Right ventricle myocardium superior (tissue), 1 donor: ENCODE data around the gene POLN. TPM values are rescaled to one million over a fixed set of nuclear protein-coding genes. Genes with fewer than 3 reads are reported as not detected.

Source experiments
- ATAC-seq: fragments of 200-7000 bp; cut with Tn5 transposase; one replicate; pipeline ENCODE4 v1.9.1; 2020; ENCODE audit warnings: mild to moderate bottlenecking; ENCODE audit not compliant: poor library complexity
- DNase-seq: peaks from one replicate; pipeline ENCODE4 v3.0.0-alpha.2; 2020
- intact Hi-C: fragments of 100-400 bp; cut with DNase I; formaldehyde crosslinking; loops from one replicate; pipeline ENCODE4 v1.11.2; 2022
- total RNA-seq: library from RNA; stranded (reverse); fragmentation: NEBNext Ultra II Directional; extraction: Animal tissue kit (Norgen Biotek cat#: 25700); gene quantifications from one replicate; pipeline ENCODE4 v1.2.1, GENCODE V29; 2021
- donor health status: DM: no; HTN: yes; CAD: no; lungs with severe emphysema.

Gene POLN
- total RNA-seq, 1 donor from 2014 or later = 2.3 TPM

DNA sequence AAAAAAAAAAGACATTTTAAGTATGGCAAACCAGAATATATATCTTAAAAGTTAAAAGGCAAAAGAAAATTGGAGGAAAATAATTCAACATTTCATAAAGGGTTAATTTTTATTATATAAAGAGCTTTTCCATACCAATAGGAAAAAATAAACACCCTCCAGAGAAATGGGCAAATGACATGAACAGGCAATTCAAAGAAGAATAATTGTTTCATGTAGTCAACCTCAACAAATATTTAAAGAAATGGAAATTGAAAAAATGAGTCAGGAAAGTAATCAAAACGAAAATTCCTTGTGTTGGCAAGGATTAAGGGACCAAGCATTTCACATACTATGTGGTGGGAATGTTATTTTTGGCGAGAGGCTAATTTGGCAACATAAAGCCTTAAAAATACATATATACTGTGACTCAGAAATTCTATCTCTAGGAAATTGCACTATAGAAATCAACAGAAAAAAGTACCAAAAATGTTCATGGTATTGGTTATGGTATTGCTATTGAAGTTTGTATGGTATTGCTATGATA lies 87.6 kb downstream of the POLN start:
- no peak for DNase-seq
- intact Hi-C loops = no loop called here
- no peak for ATAC-seq

DNA sequence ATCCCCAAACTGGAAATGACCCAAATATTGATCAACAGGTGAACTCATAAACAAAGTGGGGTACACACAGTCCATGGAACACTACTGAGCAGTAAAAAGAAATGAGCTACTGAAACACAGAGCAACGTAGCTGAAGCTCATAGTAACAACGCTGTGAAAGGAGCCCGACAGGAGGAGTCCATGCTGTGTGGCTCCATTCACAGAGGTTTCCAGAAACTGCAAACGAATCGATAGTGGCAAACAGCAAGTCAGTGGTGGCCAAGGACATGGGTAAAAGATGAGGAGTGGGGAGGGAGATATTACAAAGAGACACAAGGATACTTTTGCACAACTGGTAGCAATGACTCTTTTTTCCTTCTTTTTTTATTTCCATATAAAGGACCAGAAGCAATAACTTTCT lies 90.4 kb downstream of the POLN start:
- no peak for DNase-seq
- ATAC-seq = no peak
- intact Hi-C loops = no loop called here

GRCh38 chr4:2150076-2150475 lies 91.8 kb downstream of the POLN start:
- intact Hi-C loops = no loop called here
- DNase-seq (no peak), ATAC-seq (no peak)

DNA sequence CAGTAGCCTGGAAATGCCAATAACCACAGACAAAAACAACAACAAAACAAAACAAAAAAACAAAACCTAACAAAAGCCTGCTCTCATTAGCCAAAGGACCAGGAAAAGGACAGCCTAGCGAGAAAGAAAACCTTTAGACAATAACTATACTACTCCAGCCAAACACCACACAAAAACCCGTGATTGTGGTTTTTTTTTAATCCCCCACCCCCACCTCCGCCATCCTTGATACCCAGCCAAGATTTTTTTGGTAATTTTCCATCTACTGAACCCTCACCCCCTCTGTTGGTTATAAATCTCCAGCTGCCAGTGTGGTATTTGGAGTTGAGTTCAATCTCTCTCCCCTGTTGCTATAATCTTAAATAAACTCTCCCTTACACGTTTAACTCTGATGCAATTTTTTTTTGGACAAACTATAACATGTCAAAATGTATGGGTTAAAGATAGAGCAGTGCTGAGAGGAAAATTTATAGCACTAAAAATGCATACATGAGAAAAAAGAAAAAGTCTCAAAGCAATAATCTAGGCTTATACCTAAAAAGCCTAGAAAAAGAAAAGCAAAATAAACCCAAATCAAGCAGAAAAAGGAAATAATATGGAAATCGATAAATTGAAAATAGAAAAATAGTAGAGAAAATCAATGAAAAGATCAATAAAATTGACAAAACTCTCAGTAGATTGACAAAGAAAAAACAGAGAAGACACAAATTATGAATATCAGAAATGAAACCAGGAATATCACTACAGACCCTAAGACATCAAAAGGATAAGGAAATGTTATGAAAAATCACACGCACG lies 99.1 kb downstream of the POLN start:
- DNase-seq = no peak
- intact Hi-C loops = no loop called here
- no peak for ATAC-seq

DNA sequence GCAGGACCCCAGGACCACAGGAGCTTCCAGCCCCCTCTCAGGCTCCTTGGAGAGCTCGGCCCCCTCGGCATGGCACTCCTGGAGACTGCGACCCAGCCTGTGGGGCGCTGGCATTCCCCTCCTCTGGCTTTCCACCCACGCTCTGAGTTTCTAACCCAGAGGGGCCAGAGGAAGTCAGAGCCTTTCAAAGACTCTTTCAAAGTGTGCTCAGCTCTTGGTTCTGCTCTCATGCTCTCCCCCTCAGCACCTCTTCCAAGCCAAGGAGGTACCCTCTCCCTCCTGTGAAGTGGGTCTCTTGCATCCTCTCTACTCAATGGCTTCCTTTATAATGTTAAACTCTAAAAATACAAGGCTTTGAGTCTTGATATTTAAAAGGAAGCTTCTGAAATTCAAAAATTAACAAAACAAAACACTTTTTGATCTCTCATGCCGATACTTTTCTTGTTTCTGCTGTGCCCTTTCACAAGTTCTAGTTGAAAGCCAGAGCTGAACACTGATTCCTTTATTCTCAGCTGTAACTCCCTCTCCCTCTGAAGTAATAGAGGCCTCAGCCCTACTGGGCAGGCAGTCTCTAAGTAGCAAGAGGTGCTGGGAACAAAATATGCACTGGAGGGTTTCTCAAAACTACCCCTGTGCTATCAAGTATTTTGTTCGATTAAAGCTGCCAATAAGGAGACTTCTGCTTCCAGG lies 100.0 kb downstream of the POLN start:
- no peak for ATAC-seq
- no peak for DNase-seq
- intact Hi-C loops = no loop called here

DNA sequence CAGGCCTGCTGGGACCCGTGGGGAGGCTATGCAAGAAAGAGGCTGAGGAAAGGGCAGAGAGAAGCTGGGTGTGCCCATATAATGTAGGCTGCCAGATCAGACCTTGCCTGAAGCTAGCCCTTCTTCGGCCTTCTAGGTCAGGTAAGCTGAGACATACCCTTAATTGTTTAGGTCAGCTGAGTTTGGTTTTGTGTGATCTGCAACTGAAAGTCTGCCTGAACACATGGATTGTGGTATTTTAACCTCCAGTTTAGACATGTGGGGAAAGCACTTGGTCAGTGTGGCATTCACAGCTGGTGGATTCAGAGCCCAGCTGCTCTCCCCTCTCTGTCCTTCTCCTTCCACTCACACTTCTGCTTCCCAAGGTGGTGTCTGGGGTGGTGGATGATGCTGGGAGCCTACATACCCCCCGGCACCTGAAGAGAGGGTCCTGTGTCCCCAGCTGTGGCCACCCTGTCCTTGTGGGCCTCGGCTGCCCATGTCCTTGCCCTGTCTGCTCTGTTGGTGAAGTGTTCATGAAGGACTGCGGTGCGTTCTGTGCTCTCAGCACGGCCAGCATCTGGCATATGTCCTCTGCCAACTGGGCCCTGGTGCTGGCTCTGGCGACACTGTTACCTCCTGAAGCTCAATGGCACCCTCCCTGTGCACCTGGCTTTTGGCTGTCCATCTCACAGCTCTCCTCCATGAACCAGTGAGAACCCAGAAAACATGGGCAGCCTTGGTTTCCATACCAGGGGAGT lies 100.7 kb downstream of the POLN start:
- no peak for ATAC-seq
- no peak for DNase-seq
- intact Hi-C loops = no loop called here

- intact Hi-C loops = no loop called here
- no peak for DNase-seq
- no peak for ATAC-seq
These were observed 102.9 kb downstream of the POLN start for GRCh38 chr4:2138846-2139500.

DNA sequence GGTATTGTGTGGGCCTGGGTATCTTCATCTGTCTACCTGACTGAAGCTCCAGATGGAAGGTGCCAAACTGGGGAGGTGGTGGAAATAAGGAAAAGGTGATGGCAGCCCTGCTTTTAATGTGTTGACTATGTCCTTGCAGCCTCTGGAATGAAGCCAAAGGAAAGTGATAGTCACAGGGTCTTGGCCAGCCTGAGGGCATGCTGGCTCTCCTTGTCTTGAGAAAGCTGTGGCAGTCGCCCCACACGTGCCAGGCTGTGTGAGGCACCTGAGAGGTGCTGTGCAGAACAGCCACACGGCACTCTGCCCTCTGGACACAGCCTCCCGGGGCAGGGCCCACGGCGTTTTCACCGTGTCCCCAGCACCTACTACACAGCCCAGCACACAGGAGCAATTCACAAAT lies 105.2 kb downstream of the POLN start:
- no peak for DNase-seq
- ATAC-seq = no peak
- intact Hi-C loops = no loop called here

- DNase-seq (no peak), ATAC-seq (no peak)
- intact Hi-C loops = no loop called here
These were observed 106.8 kb downstream of the POLN start for GRCh38 chr4:2135083-2135482.

DNA sequence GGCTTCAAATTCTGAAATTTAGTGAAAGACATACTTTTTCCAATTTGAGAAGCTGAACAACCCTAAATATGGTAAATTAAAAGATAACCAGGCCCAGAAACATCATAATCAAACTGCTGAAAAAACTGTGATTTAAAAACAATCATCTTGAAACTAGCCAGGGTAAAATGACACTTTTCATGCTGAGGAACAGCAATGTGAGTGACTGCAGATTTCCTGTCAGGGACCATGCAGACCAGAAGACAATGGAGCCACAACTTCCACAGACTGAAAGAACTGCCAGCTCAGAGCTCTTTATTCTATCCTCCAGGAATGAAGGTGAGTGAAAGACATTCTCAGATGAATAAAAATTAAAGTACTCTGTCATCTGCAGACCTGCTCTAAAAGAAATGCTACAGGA lies 109.5 kb downstream of the POLN start:
- ATAC-seq (no peak), DNase-seq (no peak)
- intact Hi-C loops = no loop called here

GRCh38 chr4:2127609-2128332 lies 114.2 kb downstream of the POLN start:
- intact Hi-C loops = no loop called here
- DNase-seq = no peak
- no peak for ATAC-seq

- intact Hi-C loops = no loop called here
- DNase-seq (no peak), ATAC-seq (no peak)
These were observed 115.4 kb downstream of the POLN start for GRCh38 chr4:2126309-2127043.

DNA sequence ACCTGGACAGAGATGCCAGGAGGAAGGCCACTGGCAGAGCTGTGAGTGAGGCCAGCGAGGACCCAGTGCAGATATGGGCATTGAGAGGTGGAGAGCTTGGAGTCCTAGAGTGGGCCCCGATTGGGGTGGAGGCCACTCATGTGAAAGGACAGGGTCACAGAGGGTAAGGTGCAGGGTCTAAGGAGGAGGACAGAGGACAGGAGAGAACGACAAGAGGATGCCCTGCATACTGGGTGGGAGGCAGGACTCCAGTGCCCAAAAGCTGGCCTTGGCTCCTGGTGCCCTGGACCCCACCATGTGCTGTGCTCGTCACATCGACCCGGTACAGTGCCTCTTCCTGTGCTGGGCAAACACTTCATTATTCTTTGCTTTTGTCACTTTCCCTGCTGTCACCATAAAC lies 116.1 kb downstream of the POLN start:
- ATAC-seq (no peak), DNase-seq (no peak)
- intact Hi-C loops = no loop called here

GRCh38 chr4:2125023-2125422 lies 116.9 kb downstream of the POLN start:
- intact Hi-C loops = no loop called here
- no peak for DNase-seq
- ATAC-seq = no peak

GRCh38 chr4:2116687-2117400 lies 125.1 kb downstream of the POLN start:
- intact Hi-C loops = no loop called here
- no peak for DNase-seq
- no peak for ATAC-seq

- ATAC-seq = no peak
- intact Hi-C loops = no loop called here
- DNase-seq = no peak
These were observed 136.4 kb downstream of the POLN start for GRCh38 chr4:2105559-2105958.
